NCI-H1436 treated with DMSO at 0.1 percent for 48 hours (cell line): ENCODE results near the gene VCX2.
"Not testable (repeated sequence)": the region's sequence is repeated elsewhere in the genome, so short reads cannot be mapped to it uniquely, and the experiment has no call there.

Source experiments
- DNase-seq: peaks from one replicate; lab custom pipeline; 2025; lab: John Stamatoyannopoulos, UW

Gene VCX2

DNA sequence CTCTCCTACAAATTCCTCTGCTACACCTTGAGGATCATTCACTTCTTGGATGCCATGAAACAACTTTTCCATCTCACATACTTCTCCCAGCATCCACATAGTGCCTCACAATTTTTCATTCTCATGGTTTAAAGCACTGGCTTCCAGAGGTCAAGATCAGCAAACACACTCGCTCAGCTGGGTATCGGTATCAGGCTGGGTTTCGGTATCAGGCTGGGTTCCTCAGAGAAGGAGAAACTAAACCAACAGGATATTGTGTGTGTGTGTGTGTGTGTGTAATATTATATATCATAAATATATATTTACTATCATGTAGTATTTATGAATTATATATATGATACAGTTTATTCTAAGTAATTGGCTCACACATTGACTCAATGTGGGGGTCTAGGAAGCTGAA is at the start of gene VCX2:
VCX2 (minus strand) TSS at position 99 of the 400 bp plus-strand sequence. CDS start 624 bp downstream, outside the sequence.
- not testable (repeated sequence) for DNase-seq

DNA sequence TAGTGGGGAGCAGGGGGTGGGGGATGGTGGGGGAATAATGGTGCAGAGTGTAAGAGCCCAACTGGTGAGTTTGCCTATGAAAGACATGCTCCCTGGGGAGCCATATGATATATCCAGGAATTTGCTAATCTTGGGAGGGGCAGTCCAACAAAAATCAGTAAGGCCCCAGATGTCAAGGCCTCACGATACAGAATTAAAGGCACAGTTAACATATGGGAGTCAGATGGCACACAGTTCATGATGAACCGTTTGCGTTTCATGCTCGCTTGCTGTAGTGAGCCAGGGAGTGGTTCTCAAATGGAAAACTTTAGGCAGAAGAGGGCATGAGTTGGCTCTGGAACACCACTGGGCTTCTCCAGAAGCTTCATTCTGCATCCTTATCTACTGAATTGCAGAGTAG is 33.9 kb upstream of the VCX2 start:
- no peak for DNase-seq

DNA sequence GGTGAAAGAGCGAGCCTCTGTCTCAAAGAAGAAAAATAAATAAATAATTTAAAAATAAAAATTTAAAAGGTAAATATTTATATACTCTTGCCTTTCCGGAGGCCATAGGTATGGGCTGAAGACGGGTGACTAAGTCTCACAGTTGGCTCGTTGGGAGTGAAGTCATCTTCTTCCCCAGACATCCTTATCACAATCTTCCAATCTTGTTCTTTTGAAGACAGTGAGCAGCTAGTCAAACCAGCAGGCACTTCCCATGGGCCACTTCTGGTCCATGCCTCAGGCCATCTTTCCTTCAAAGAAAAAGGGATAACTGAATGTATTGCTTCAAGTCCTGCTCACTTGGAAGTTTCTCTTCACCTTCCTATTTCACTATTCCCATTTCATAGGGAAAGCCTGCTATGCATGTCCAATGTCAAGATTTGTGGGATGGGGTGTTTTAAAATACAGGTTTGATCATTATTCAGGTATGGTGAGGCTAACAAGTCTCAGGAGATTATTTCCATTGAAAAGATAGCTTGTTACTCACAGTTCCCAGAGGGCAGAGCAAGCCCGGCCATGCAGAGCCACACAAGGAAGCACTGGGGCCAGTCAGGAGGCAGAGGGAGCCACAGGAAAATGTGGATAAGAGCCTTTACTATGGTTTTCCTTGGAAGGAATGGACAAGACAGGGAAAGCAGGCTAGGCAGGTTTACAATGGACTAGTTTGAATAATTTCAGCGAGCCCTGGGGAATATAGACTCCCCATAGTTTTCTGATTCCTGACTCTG is 33.3 kb upstream of the VCX2 start:
- DNase-seq, result no peak

DNA sequence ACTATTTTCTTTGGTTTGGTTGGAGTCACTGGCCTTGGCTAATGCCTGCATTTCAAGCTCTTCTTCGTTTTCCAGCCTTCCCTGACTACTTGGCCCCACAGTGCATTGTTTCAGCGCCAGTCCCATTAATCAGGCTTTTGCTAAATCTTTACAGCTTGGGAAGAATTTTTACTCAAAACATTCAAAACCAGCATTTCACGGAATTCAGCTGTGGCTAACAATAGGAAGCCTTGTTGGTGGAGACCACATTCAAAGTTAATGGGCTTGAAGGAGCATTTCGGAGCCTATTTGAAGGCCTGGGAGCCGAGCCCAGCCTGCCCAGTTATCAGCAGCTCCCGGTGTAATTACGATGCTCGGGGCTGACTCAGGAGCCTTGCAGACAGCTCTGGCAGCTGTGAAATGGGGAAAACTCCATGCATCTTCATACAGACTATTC is 30.8 kb upstream of the VCX2 start:
- no peak for DNase-seq

DNA sequence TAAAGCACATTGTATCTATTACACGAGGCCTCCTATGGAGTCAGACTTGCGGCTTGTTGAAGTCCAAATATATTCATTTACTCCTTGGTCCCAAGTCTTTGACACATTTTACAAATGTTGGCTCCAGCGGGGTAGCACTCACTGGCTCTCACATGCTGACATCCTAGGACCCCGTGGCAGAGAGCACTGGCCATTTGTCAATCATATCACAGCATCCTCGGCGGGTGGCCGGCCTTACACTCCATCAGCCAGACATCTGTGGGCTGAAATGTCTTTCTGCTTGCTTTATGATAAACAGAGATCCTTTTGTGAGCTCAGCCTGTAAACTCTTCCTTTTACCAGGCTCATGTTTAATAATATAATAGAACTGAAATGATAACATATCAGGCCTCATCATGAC is 25.7 kb upstream of the VCX2 start:
- DNase-seq, result no peak

DNA sequence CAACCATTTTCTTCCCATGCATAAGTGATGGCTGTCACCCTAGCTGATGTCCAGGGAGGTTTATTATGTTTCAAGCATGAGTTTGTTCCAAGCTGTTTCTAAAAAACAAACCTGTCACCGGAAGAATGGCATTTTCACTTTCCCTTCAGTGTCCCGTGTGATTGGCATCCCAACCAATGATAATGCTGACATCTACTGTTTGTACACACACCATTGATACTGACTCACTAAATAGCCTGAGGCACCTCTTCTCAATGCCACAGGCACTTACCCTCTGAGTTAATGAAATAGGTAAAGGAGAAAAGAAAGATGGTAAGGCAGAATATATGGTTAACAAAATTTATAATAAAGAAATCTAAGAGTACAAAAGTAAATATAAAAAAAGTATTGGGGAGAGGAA is 23.1 kb upstream of the VCX2 start:
- DNase-seq, result no peak

DNA sequence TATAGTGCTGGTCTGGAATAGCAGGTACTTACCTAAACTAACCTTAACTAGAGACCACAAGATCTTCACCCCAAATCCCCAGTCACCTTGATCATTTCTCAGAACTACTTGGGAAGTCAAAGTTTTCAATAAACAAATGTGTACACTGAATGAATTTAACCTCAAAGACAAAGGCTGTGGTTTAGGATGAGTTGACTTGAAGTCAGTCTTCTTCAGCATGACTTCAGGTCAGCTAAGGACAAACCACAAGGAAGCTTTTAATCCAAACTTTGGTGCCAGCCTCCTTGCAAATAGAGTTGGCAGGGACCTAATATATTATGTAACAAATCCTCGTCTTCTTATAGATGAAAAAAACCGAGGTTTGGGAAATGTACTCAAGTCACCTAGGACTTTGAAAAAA is 21.2 kb upstream of the VCX2 start:
- DNase-seq, result no peak

DNA sequence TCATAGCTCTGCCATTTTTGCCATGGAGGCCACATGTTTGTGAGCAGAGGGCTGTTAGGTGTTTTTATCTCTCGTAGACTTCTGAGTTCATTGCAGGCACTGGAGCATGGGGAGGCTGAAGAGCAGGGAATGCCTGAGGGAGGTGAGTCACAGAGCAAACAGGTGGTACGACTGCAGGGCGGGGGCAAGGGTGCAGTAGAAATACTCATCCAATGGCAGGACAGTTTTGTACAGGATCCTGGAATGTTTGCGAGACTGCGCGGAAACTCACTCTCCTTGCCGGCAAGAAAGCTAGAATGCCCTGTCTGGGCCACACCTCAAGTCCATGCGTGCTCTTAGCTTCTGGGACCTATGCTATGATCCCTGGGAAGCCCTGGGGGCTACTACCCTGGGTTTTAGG is 20.0 kb upstream of the VCX2 start:
- no peak for DNase-seq

DNA sequence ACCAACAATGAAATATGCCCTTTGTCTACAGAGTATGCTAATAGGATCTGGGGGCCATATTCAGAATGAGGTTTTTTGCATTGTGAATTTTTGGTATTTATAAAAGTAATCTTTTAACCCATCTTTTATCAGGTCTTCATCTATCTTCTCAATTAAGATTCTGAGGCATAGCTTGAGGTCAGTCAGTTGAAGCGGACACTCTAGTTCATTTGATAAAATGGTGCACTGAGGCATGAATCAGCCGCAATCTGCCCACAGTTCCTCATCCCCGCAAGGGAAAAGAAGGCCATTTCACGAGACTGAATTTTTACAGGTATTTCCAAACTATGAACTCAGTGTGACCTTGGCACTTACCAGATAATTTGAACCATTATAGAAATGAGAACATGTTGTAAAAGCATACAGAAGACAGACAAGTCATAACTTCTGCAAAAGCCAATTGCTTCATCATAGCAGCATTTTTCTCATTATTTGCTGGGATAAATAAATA is 19.3 kb upstream of the VCX2 start:
- no peak for DNase-seq

DNA sequence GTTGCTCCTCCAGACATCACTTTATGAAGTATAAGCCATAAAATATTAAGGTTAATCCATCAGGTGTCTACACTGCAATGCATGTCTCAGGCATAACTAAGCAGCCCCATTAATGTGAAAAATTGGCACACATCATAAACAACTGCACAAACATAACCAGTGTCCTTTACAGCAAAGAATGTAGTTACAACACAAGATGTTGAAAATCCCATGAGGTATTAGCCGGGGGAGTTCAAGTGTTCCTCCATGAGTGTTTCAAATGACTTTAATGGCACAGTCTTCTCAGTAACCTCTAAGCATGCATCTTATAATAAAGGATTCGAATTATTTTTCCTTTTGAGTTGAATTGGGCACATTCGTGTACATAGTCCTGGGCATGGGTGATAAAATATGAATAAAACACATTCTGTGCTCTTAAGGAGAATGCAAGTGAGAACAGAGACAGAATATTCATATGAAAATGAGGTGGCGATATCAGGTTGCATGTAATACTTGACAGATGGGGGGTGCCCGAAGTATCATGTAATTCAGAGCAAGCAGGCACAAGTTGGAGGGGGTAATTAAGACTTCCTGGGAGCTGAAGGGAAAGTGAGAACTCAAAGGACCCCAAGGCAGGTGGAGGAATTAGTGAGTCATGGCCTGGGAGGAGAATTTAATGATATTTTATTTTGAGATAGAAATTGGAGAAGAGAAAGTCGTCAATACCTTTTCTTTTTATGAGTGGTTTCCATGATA is 18.2 kb upstream of the VCX2 start:
- DNase-seq, result no peak

DNA sequence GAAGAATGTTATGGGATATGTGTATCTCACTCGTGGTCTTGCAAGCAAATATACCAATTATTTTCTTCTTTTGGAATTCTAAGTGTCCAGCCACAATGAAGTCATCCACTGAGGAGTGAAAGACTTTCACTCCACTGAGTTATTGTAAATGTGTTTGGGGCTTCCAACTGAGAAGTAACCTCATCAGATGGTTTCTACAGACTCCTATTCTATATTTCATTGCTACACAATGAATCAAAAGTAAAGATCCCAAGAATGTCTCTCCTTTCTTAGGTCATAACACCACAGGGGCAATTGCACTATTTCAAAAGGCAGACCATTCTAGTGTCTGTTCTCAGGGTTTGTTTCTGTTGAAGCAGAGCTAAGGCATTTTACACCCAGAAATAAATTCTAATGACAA is 12.3 kb upstream of the VCX2 start:
- no peak for DNase-seq

DNA sequence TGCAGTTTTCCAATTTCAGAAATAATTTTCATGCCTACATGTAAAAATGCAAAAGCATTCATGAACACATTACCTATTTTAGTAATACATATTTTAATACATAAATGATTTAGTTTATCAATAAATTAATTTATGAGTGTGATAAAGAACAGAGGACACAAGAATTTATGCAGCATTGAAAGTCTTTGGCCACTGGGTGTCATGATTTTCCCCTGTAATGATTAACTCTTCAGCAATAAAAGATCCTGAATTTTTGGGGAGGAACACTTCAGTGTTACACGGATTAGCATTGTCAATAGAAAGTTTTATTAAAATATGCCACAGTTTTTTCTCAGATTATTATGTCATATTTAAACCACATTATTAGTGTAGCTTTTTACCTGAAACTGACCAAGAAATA is 8.6 kb upstream of the VCX2 start:
- DNase-seq, result no peak

DNA sequence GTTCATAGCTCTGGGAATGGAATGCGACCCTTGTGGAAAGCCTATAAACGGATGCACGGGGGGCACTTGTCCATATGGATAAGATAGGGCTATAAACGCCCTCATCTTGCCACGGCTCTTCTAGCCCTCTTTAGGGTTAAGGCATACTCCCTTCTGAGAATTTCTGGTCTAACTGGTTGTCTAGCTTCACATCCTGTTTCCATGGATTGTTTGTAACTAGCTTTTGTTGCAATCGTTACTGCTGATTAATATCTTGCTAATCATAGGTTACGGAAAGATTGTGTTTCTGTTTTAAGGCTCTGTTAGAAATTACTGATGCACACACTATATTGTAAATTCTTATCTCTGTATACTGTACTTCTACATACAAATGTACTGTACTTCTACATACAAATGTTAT is 17.1 kb downstream of the VCX2 start:
- DNase-seq, result not testable (repeated sequence)

DNA sequence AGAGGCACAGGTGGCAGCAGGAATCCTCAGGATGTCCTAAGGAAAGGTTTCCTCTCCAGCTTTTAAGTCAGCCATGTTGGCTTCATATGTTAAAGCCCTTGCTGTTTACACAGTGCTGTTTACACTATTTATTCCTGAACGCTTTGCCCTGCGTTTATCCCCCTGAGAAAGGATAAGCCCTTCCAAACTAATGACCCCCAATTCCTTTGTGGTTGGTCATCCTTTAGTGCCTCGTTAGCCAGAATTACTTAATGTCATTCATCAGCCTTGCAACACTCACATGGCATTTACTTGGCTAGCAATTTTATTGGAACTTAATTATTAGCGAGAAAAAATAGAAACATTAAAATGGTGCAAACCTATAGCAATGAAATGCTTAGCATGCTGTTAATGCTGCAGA is 23.8 kb downstream of the VCX2 start:
- DNase-seq, result no peak

DNA sequence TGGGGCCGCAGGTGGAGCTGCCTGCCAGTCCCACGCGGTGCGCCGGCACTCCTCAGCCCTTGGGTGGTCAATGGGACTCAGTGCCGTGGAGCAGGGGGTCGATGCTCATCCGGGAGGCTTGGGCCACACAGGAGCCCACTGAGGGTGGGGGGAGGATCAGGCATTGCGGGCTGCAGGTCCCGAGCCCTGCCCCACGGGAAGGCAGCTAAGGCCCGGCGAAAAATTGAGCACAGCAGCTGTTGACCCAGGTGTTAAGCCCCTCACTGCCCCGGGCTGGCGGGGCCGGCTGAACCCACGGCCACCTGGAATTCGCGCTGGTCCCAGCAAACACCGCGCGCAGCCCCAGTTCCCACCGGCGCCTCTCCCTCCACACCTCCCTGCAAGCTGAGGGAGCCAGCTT is 26.1 kb downstream of the VCX2 start:
- DNase-seq, result no peak

DNA sequence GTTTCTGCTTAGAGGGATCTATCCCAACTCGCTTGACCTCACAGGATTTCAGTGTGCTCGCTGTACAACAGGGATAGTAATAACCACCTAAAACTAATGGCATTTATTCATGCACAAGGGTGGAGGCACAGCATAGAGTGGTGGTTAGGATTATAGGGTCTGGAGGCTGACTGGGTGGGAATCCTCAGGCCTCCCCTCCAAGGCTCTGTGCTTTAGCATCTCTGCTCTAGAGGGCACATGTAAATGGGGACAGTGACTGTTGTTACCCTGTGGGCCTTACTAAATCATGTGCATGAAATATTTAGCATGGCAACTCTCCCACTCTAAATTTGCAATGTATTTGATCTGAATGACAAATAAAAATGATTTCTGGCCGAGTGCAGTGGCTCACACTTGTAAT is 29.2 kb downstream of the VCX2 start:
- DNase-seq, result no peak

DNA sequence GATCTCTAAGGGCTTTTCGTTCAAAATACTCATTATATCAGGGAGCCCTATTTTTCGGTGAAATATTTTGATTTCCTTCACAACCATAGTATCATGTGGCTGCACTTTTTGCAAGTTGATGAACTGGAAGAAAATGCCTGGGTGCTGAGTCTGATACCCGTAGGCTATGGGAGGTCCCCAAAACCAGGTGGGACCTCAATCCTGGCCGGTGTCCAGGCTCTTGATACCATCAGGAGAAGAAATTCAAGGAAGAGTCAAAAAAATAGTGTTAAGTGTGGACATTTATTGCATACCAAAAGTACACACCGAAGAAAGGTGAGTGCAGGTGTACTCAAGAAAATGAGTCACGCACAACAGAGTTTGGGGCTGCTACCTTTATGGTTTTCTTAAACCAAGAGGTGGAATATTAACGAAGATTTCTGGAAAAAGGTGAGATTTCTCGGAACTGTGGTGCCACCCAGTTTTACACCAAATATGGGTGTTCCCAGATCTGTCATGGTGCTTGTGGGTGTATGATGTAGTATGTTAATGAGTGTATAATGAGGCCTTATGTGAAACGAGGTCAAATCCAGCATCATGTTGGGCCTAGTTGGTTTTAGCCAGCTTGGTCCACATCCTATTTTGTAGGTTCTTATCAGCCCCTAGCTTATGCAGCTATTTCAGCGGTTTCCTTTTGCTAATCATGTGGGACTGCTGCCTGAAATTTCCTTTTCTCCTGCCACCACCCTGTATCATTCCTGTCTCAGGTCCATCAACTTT is 29.9 kb downstream of the VCX2 start:
- no peak for DNase-seq

DNA sequence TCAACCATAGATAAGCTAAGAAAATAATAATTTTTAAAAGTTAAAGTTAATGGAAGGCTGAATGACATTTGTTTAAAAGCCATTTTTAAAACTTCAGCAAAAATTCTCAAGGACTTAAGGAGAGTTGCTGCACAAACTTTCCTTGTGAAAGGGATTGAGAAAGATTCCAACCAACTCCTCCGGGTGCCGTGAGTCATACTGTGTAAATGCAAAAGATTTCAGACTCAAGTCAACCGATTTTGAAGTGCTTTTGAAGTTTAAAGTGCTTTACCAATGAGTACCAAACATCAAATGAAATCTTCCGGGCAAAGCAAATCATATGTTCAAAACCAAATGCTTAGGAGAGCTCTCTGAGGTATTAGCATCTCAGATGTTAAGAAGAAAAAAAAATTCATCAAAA is 31.4 kb downstream of the VCX2 start:
- no peak for DNase-seq

DNA sequence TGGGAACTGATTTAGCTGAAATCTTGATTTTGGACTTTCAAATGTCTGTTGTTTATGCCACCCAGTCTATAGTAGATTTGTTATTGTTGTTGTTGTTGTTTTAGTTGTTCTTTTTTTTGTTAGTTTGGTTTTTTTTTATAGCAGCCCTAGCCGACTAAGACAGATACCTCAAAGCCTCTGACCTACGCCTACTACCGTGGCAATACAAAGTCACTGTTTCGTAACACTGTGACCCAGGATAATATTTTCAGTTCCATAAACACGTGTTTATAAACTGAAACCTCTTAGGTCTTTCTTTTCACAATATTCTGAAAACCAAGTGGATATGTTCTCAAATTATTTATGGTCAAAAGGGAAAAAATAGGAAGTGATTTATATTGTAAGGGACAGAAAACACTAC is 32.8 kb downstream of the VCX2 start:
- DNase-seq, result no peak

DNA sequence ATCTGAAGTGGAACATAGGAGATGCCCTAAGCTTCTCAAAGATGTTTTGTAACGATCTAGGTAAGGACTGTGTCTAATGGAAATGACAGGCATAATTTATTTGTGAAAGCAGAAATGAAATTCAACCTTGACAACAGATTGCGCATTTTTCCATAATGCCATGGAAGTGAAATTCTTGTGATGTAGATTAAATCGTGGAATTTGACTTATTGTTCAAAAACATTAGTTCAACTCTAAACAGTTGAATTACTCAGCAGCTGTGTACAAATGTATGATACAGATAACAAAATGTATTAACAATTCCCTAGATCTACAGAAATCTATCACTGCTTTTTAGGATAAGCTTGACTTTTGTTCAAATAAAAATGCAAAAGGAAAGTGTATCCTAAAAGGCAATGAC is 44.4 kb downstream of the VCX2 start:
- DNase-seq, result no peak

DNA sequence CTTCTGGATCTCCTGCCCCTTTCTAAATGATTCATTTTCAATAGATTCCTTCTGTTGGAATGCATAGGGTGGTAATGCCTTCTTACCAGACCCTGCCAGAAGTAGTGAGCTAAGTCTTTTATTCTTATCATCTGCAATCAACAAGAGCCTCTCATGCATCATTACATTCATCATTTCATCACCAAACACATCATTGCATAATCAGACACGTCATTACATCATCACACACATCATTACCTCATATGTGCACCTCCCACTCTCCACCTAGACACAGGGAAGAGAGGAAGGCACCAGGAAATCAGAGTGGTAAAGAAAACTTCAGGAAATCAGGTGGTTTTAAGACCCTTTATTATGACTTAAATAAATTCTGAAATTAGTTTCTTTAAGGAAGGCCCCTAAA is 45.0 kb downstream of the VCX2 start:
- DNase-seq, result no peak

DNA sequence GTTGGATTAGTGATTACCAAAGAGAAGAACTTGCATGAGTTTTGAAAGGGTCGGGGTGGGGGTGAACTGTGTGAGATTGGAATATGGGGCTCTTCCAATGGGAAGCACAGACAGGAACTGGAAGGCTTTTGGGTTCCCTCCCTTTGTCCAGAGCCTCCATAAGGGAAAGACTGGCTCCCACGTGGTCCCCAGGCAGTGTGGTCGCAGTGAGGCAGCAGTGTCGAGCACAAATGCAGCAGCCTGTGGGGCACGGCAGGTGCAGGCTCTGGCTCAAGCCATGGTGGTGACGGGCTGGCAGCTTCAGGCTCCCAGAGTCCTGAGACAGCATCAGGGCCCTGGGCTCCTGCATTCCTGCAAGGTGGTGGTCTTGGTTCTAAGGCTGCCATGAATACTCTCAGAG is 45.5 kb downstream of the VCX2 start:
- no peak for DNase-seq

DNA sequence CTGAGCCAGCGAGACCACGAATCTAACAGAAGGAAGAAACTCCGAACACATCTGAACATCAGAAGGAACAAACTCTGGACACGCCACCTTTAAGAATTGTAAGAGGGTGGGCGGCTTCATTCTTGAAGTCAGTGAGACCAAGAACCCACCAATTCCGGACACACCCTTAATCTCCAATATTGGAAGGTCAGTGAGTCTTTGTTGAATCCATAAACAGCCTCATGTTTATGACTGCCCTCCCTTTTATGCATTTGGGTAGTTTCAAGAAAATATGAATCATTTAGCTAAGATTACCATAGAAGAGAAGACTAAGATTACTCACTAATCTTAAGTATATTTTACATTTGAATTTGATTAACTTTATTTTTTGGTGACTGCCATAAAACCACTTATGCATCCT is 48.5 kb downstream of the VCX2 start:
- no peak for DNase-seq
